Uterus (tissue), 2 donors: ENCODE data around the gene SEC22C.

ENCODE experiments used
- POLR2A ChIP-seq, 2 donors: fragments of 450-650 bp; IDR thresholded peaks; one replicate each; pipeline ENCODE4 v1.6.1; 2016; ENCODE audit warnings: antibody characterized with exemption in 2 of 2, mild to moderate bottlenecking in 1 of 2, moderate library complexity in 1 of 2
- TF ChIP-seq, protein P1 (sequence below), 4 experiments: fragments of 200-600 bp in 2 of 4; fragments of 450-650 bp in 2 of 4; sonication (generic) in 2 of 4; IDR thresholded peaks; one replicate each; pipeline ENCODE4 v1.5.1; 2016 to 2019; ENCODE audit warnings: antibody characterized with exemption in 4 of 4, mild to moderate bottlenecking in 2 of 4, moderate library complexity in 1 of 4

DNA sequence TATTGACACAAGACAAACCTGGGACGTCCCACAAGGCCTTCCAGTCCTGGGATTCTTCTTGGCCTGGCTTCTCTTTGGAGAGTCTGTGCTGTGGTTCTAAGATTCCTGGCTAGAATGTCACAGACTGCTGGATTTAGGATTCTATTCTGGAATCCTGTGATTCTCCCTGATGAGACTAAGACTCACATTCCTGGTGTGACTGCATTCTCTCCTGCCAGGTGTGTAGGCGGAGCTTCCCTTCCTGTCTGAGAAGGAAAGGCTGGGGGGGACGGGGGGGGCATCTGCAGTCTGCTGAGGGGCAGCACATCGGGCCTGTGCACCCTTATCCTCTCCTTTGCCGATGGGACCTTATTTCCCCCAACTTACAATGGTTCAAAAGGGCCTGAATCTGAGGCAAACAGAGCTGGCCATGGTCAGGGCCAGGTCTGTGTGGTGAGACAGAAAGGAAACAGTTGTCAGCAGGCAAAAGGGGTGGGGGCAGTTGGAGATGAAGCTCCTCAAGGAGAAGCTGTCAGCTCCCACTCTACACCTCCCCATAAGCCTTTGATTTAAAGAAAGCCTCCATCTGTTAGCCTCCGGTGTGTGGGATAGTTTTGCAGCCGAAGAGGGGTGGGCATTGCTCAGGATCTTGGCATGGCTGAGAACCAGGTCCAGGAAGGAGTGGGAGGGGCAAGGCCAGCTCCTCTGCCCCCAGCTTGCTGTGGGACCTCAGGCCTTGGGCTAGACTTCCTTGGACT lies 48.4 kb downstream of the SEC22C start:
- TF ChIP-seq, protein P1, sequence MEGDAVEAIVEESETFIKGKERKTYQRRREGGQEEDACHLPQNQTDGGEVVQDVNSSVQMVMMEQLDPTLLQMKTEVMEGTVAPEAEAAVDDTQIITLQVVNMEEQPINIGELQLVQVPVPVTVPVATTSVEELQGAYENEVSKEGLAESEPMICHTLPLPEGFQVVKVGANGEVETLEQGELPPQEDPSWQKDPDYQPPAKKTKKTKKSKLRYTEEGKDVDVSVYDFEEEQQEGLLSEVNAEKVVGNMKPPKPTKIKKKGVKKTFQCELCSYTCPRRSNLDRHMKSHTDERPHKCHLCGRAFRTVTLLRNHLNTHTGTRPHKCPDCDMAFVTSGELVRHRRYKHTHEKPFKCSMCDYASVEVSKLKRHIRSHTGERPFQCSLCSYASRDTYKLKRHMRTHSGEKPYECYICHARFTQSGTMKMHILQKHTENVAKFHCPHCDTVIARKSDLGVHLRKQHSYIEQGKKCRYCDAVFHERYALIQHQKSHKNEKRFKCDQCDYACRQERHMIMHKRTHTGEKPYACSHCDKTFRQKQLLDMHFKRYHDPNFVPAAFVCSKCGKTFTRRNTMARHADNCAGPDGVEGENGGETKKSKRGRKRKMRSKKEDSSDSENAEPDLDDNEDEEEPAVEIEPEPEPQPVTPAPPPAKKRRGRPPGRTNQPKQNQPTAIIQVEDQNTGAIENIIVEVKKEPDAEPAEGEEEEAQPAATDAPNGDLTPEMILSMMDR (IDR thresholded peaks at IDR 0.05) = no peak
- TF ChIP-seq POLR2A (IDR thresholded peaks at IDR 0.05) = no peak
